ENCODE data around the gene DTNB.

- TF ChIP-seq POLR2AphosphoS5 (IDR thresholded peaks at IDR 0.05; ENCODE audit: borderline replicate concordance, low read depth, low read length) = no peak
- no peak for TF ChIP-seq EZH2 (IDR thresholded peaks at IDR 0.05)
- no peak for TF ChIP-seq FOXP2 (optimal IDR thresholded peaks at IDR 0.05; ENCODE audit: control extremely low read depth, extremely low read length, insufficient read depth)
These were observed 309.6 kb downstream of the DTNB start for GRCh38 chr2:25363733-25364132.
